Gastroesophageal sphincter (tissue), 4 donors: Measurements from ENCODE around the gene CPA2. TPM values are rescaled to one million over a fixed set of nuclear protein-coding genes. Genes with fewer than 3 reads are reported as not detected.
A peak's percentile ranks its signal among the peaks of the same experiment; 100 is the strongest.
"Not testable (repeated sequence)": the region's sequence is repeated elsewhere in the genome, so short reads cannot be mapped to it uniquely, and the experiment has no call there.

ENCODE experiments used
- ATAC-seq: fragments of 150-250 bp; one replicate; pipeline ENCODE4 v1.9.1; 2016; ENCODE audit warnings: mild to moderate bottlenecking, moderate library complexity
- H3K27ac ChIP-seq, 4 donors: fragments of 200-600 bp; sonication (generic) in 3 of 4; 1 replicate in 3 of 4; 2 replicates in 1 of 4; pipeline ENCODE4 v1.5.1; 2016 to 2019
- H3K27me3 ChIP-seq: fragments of 200-600 bp; sonication (generic); one replicate; pipeline ENCODE4 v1.5.1; 2019
- H3K36me3 ChIP-seq, 2 donors: fragments of 200-600 bp; sonication (generic); one replicate each; pipeline ENCODE4 v1.5.1; 2019; ENCODE audit warnings: control low read depth in 1 of 2
- H3K4me1 ChIP-seq, 3 donors: fragments of 200-600 bp; sonication (generic); 1 replicate in 2 of 3; 2 replicates in 1 of 3; pipeline ENCODE4 v1.5.1; 2016 to 2019; ENCODE audit warnings: control low read depth in 2 of 3
- H3K4me3 ChIP-seq, 2 donors: fragments of 200-600 bp; sonication (generic); one replicate each; pipeline ENCODE4 v1.5.1; 2019; ENCODE audit warnings: mild to moderate bottlenecking in 1 of 2, moderate library complexity in 1 of 2
- H3K9me3 ChIP-seq, 3 donors: fragments of 200-600 bp; sonication (generic); one replicate each; pipeline ENCODE4 v1.5.1; 2017 to 2019; ENCODE audit warnings: control low read depth in 2 of 3
- CTCF ChIP-seq, 4 experiments: fragments of 200-600 bp in 2 of 4; fragments of 450-650 bp in 2 of 4; sonication (generic) in 1 of 4; IDR thresholded peaks; one replicate each; pipeline ENCODE4 v1.5.1; 2017 to 2019; ENCODE audit warnings: antibody characterized with exemption in 4 of 4, mild to moderate bottlenecking in 2 of 4, moderate library complexity in 2 of 4
- EP300 ChIP-seq: sonication (generic); formaldehyde crosslinking; IDR thresholded peaks from one replicate; pipeline ENCODE4 v1.6.1; 2017; ENCODE audit warnings: antibody characterized with exemption, mild to moderate bottlenecking
- POLR2A ChIP-seq, 2 donors: fragments of 450-650 bp; IDR thresholded peaks; one replicate each; pipeline ENCODE4 v1.6.1; 2017; ENCODE audit warnings: antibody characterized with exemption in 2 of 2, mild to moderate bottlenecking in 2 of 2, moderate library complexity in 1 of 2
- POLR2AphosphoS5 ChIP-seq: sonication (generic); formaldehyde crosslinking; IDR thresholded peaks from one replicate; pipeline ENCODE4 v1.6.1; 2017; ENCODE audit warnings: antibody characterized with exemption
- WGBS, 2 donors: methylation state at CpG; one replicate each; pipeline ENCODE4 v1.1.5; 2018; ENCODE audit warnings: low coverage in 1 of 2; 5-methylcytosine and 5-hydroxymethylcytosine counted together
- total RNA-seq, 4 donors: library from RNA; depleted of rRNA; stranded (reverse); fragments of >200 nt; gene quantifications; one replicate each; pipeline ENCODE4 v1.1.0, GENCODE V29; 2016

Gene CPA2
- total RNA-seq, 4 donors from 2014 or later, result not detected

GRCh38 chr7:130223646-130224045 lies 43.0 kb upstream of the CPA2 start:
- Histone ChIP-seq H3K4me1 (peaks cover 0 to 10% (median 0%) of the 10 kb centered on the region in 3 donors), H3K36me3 (no peaks in the 10 kb centered on the region), H3K9me3 (no peaks in the 10 kb centered on the region), H3K27ac (no peak overlapping the region), H3K27me3 (no peaks in the 10 kb centered on the region), H3K4me3 (no peak overlapping the region)
- ATAC-seq, result no peak
- no peak for TF ChIP-seq POLR2AphosphoS5
- TF ChIP-seq POLR2A (IDR thresholded peaks at IDR 0.05), result no peak
- no peak for TF ChIP-seq EP300
- TF ChIP-seq CTCF (IDR thresholded peaks at IDR 0.05), result no peak
- 36 to 100% methylated on average over 1 of the region's 1 CpG for WGBS, 2 donors

GRCh38 chr7:130224210-130224609 lies 42.5 kb upstream of the CPA2 start:
- no peaks in the 10 kb centered on the region for H3K27me3 ChIP-seq
- peaks cover 0 to 16% (median 0%) of the 10 kb centered on the region in 3 donors for H3K4me1 ChIP-seq
- no peak overlapping the region for H3K4me3 ChIP-seq
- TF ChIP-seq CTCF (IDR thresholded peaks at IDR 0.05), result no peak
- TF ChIP-seq POLR2A (IDR thresholded peaks at IDR 0.05), result no peak
- TF ChIP-seq POLR2AphosphoS5, result no peak
- TF ChIP-seq EP300, result no peak
- no peak for ATAC-seq
- H3K36me3 ChIP-seq, result no peaks in the 10 kb centered on the region
- WGBS, 2 donors, result 89 to 95% methylated on average over 5 of the region's 5 CpGs
- no peaks in the 10 kb centered on the region for H3K9me3 ChIP-seq
- no peak overlapping the region for H3K27ac ChIP-seq

DNA sequence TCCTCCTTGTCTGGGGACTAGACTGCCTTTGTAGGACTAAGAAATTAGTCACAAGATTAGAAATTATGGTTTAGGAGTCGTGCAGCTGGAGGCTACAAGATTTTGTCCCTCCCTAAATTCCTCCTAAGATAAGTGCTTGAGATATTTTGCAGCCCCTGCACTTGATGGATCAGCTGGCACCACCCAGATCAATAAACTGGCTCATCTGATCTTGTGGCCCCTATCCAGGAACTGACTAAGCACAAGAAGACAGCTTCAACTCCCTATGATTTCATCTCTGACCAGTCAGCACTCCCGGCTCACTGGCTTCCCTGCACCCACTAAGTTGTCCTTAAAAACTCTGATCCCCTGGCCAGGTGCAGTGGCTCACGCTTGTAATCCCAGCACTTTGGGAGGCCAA lies 41.7 kb upstream of the CPA2 start:
- H3K27me3 ChIP-seq, H3K9me3 ChIP-seq, H3K36me3 ChIP-seq, ATAC-seq, H3K4me3 ChIP-seq, H3K27ac ChIP-seq: not testable (repeated sequence)
- WGBS, 2 donors, result 48 to 67% methylated on average over 1 to 2 of the region's 3 CpGs
- peaks cover 0 to 17% (median 0%) of the 10 kb centered on the region in 3 donors for H3K4me1 ChIP-seq

DNA sequence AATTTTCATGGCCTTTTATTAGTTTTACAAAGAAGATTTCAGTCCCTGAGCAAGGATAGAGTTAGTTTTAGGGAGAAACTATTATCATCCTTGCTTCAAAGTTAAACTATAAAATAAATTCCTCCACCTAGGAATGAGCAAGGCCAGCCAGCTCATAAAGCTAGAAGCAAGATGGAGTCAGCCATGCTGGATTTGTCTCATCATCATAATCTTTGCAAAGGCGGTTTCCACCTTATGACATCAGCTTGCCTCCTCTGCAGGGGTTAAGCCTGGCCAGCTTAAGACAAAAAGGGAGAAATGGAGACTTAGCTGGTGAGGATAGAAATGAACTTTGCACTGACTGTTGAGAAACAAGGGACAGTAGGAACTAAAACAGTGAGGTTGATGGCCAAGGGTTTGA lies 40.3 kb upstream of the CPA2 start:
- peaks cover 0 to 17% (median 0%) of the 10 kb centered on the region in 3 donors for H3K4me1 ChIP-seq
- no peaks in the 10 kb centered on the region for H3K36me3 ChIP-seq
- no peaks in the 10 kb centered on the region for H3K9me3 ChIP-seq
- H3K4me3 ChIP-seq, result no peak overlapping the region
- WGBS, 2 donors, result 91 to 100% methylated on average over 1 of the region's 1 CpG
- H3K27me3 ChIP-seq, result no peaks in the 10 kb centered on the region
- no peak overlapping the region for H3K27ac ChIP-seq
- ATAC-seq, result no peak
- TF ChIP-seq POLR2A (IDR thresholded peaks at IDR 0.05) (no peak), CTCF (IDR thresholded peaks at IDR 0.05) (no peak), POLR2AphosphoS5 (no peak), EP300 (no peak)

GRCh38 chr7:130227883-130228575 lies 38.6 kb upstream of the CPA2 start:
- H3K36me3 ChIP-seq, result no peaks in the 10 kb centered on the region
- H3K27ac ChIP-seq, result peak overlapping the region in 1 of 4 donors; percentile 22
- no peak for ATAC-seq
- peaks cover 0 to 28% (median 0%) of the 10 kb centered on the region in 3 donors for H3K4me1 ChIP-seq
- H3K27me3 ChIP-seq, result no peaks in the 10 kb centered on the region
- no peak for TF ChIP-seq POLR2A (IDR thresholded peaks at IDR 0.05)
- no peak for TF ChIP-seq EP300
- TF ChIP-seq CTCF (IDR thresholded peaks at IDR 0.05), result no peak
- TF ChIP-seq POLR2AphosphoS5, result no peak
- no peak overlapping the region for H3K4me3 ChIP-seq
- 17 to 54% methylated on average over 1 of the region's 1 CpG for WGBS, 2 donors
- H3K9me3 ChIP-seq, result no peaks in the 10 kb centered on the region
